Liver (tissue), 3 donors: ENCODE measurements around the gene C2.
"Not testable (repeated sequence)": the region's sequence is repeated elsewhere in the genome, so short reads cannot be mapped to it uniquely, and the experiment has no call there.

Experiments
- ATF3 ChIP-seq: IDR thresholded peaks from 2 replicates; pipeline ENCODE4 v1.6.1; 2016; ENCODE audit warnings: antibody characterized with exemption
- CTCF ChIP-seq: fragments of 150-350 bp; IDR thresholded peaks from 2 replicates; pipeline ENCODE4 v1.5.1; 2017; ENCODE audit warnings: improper control_type of control experiment, low read depth, low read length; ENCODE audit not compliant: missing input control
- EGR1 ChIP-seq, 2 donors: IDR thresholded peaks; 2 replicates each; pipeline ENCODE4 v1.6.1; 2016 to 2018; ENCODE audit warnings: antibody characterized with exemption in 2 of 2, low read depth in 2 of 2
- FOXA1 ChIP-seq: IDR thresholded peaks from 2 replicates; pipeline ENCODE4 v1.6.1; 2016; ENCODE audit warnings: antibody characterized with exemption
- HNF4G ChIP-seq: IDR thresholded peaks from 2 replicates; pipeline ENCODE4 v1.6.1; 2016; ENCODE audit warnings: antibody characterized with exemption
- MAX ChIP-seq: IDR thresholded peaks from 2 replicates; pipeline ENCODE4 v1.6.1; 2016; ENCODE audit warnings: antibody characterized with exemption
- REST ChIP-seq: IDR thresholded peaks from 2 replicates; pipeline ENCODE4 v1.6.1; 2016; ENCODE audit warnings: antibody characterized with exemption, mild to moderate bottlenecking
- RXRA ChIP-seq, 2 donors: IDR thresholded peaks; 2 replicates each; pipeline ENCODE4 v1.6.1; 2017 to 2018; ENCODE audit warnings: antibody characterized with exemption in 2 of 2, mild to moderate bottlenecking in 1 of 2
- TAF1 ChIP-seq: conservative IDR thresholded peaks from 2 replicates; pipeline ENCODE4 v1.6.1; 2016; ENCODE audit warnings: antibody characterized with exemption, mild to moderate bottlenecking
- YY1 ChIP-seq: IDR thresholded peaks from 2 replicates; pipeline ENCODE4 v1.6.1; 2016; ENCODE audit warnings: antibody characterized with exemption, mild to moderate bottlenecking
- ZBTB33 ChIP-seq: IDR thresholded peaks from 2 replicates; pipeline ENCODE4 v1.6.1; 2016; ENCODE audit warnings: antibody characterized with exemption
- donor health status: healthy.
- donor health status: healthy.

GRCh38 chr6:31908255-31908654, 19.3 kb upstream of the C2 start:
- not testable (repeated sequence) for TF ChIP-seq CTCF; ZBTB33; YY1; HNF4G; REST; MAX; FOXA1; ATF3; TAF1; EGR1 (IDR thresholded peaks at IDR 0.05; ENCODE audit: low read depth in 2 of 2); RXRA (IDR thresholded peaks at IDR 0.05)
